GM21576 (cell line): ENCODE data around the gene OAT.

Experiments
- ATAC-seq: cut with Tn5 transposase; IDR thresholded peaks from one replicate; pipeline ENCODE4 v1.9.1; 2021; ENCODE audit warnings: mild to moderate bottlenecking, moderate library complexity; ENCODE audit not compliant: unreplicated experiment

OAT gene

DNA sequence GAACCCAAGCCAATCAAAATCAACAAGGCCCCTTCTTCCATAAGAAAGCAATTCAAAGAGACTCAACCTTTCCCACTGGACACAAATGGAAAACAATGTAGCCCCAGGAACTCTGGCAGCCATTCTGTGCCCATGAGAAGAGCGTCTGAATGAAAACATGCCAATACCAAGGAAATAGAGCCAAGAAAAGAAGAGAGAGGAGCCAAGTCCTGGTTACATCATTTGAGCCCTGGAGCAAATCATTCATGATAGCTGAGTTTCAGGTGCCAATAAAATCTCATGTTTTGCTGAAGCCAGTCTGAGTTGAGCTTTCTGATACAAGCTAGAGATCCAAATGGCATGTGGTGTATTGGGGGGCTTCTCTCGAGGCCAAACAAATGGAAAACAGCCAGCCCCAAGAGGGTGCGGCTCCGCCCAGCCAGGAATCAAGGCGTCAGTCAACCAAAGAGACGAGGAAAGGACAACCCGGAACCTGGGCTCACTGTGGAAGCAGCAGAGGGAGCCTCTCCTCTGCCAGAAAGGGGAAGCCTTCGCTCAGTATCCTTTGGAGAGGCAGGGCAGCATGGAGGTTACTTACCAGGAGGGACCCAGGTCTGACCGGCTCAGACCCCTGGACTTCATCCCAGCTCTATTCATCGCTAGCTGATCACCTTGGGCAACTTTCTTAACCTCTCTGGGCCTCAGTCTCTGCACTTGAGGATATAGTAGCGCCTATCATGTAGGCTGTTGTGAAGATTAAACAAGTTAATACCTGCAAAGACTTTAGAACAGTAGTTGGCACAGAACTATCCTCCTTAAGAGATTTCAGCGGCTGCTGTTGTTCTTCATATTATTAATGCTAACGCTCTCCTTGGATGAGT is 61.8 kb downstream of the OAT start:
- no peak for ATAC-seq

DNA sequence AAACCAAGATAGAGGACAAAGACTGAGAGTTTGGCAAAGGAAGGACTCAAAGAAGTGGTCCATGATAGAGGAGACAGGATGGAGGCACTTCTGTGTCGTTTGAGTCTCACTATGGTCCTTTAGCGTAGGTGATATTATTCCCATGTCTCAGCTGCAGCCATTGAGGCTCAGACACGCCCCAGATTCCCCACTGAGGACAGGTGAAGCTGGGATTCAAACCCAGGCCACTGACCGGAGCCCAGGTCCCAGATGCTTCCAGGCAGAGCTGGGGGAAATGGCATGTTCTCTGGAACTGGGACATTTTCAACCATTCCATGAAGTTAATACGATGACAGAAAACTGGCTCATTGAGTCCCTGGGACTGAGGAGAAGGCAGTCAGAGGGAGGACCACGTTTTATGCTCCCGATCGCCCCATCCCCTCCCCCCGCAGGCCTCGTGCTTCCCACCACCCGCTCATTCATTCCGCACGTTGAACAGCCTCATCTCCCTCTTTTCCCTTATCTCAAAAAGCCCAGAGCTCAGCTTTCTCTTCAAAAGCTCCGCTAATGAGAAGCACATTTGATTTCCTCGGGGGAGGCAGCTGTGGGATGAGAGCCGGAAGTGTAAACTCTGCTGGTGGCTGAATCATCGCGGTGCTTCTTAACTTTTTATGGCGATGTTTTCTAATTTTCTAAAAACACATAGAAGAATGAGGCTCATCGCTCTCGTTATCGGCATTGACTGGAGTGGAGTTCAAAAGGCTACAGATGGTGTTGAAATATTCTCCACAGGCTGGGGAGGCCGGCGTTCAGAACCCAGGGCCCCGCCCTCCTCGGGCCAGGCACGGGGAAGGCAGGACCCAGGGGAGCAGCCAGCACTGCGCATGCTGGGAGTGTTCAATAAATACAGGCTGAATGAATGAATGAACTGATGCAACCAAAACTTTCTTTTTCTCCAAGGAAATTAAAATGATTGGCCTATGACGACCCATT is 64.0 kb downstream of the OAT start:
- ATAC-seq = peak; percentile 52

DNA sequence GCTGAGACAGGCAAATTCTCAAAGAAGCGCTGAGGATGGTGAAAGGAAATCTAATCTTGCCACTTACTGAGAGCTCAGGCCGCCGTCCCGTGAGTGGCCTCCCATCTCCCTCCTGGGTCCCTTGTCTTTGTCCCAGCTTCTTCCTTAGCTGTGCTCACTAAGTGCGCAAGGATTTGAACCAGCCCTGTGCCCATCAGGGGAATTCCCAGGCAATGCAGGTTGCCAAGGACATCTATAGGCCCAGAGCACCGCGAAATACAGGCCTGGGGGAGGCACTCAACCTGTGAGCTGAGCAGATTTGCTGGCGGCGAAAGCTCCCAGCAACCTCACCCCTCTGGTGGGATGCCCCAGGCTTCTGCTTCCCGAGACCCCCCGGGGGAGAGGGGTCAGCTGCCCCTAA is 64.8 kb downstream of the OAT start:
- no peak for ATAC-seq

DNA sequence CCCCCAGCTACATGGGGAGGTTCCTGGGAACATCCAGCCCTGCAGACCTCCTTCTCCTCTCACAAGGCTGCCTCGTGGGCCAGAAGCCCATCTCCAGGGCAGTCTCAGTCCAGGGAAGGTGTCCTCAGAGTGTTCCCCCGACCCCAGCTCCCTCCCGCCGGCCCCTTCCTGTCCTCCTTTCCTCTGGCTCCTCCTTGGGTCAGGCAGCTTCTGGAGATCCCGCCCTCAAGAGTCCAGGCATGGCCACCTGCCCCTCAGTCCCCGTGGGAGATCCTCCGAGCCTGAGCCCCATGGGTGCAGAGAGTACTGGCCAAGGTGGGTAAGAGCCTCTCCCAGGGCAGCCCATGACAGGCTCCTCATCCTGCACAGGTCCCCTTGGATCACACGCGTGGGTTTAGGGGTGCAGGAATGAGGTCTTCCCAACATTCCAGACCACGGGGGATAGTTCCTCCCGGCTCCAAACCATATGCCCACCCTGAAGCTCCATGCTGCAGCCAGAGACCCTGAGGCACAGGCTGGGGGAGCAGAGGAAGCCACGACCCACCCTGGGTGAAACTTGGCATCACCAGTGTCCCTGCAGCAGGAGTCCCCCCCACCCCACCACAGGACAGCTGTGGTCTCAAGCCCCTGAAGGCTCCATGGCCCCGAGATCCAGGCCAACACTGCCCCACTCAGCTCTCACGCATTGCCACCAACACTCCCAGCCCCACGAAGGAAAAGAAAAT is 65.5 kb downstream of the OAT start:
- no peak for ATAC-seq

DNA sequence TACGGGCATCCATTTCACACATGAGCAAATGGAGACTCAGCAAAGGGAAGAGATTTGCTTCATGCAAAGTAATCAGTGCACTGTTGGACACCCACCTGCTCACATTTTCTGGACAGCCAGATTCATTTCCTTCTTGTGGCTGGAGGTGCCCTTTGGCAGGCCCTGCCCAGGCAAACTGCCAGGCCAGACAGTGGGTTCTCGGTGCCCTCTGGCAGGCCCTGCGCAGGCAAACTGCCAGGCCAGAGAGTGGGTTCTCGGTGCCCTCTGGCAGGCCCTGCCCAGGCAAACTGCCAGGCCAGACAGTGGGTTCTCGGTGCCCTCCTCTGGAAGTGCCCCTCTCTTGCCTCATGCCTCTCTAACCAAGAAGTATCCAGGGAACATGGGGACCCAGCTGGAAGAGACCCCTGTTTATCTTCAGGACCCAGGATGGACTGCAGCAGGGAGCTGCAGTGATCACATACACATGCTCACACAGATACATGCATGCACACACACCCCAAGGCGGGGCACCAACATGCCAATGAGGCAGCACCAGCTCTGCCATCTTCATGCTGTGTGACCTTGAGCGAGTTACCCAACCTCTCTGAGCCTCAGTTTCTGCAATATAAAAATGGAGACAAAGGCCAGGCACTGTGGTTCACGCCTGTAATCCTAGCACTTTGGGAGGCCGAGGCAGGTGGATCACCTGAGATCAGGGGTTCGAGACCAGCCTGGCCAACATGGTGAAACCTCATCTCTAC is 67.1 kb downstream of the OAT start:
- ATAC-seq = no peak

DNA sequence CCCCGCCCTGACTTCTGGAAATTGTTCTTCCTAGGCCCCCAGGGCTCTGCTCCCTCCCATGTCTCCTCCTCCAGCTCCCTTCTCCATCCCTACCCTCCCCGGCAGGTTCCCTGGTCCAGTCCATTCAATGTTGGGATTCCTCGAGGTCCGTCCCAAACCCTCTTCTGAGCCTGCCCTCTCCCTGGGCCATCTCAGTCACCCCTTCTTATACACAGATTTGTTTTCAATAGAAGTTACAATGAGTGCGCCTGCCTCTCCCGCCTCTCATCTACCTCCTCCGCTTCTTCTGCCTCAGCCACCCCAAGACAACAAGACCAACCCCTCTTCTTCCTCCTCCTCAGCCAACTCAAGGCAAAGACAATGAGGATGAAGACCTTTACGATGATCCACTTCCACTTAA is 67.9 kb downstream of the OAT start:
- no peak for ATAC-seq

DNA sequence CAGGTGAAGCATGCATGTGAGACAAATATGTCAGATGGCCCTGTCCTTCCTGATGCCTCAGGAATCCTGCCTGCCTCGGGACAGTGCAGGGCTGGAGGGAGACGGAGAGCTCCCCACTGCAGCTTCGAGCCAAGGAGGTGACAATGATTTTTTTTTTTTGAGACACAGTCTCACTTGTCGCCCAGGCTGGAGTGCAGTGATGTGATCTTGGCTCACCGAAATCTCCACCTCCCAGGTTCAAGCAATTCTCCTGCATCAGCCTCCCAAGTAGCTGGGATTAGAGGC is 68.8 kb downstream of the OAT start:
- no peak for ATAC-seq

DNA sequence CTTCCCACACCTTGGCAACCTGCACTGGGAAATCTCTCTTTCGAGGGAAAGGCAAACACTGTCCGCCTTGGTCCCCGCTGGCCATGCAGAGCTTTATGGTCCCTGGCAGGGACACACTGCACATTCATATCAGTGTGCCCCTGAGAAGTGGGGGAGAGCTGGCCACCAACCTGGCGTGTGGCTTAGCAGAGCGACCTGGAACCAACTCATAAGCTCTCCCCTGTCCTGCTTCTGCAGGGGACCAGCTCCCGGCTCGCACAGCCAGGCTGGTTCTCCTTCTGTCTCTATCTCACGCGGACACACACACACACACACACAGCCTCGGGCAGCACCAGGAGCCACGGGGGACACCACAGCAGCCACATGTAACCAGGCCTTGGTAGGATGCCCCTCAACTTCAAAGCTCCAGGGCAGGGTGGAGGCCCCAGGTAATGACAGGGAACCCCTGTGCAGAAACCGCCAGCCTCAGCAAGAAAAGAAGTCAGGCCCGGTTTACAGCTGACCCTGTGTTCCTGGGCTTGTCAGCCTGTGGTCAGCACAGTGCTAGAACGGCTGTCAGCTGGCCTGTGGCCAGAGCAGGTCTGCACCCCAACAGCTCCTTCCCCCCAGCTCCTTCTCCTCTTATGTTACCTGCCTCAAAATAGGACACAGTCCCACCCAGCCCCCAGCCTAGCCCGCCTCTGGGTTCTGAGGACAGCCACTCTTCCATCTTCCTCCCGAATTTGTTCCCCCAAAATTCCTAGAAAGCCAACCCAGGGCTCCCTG is 69.3 kb downstream of the OAT start:
- no peak for ATAC-seq

DNA sequence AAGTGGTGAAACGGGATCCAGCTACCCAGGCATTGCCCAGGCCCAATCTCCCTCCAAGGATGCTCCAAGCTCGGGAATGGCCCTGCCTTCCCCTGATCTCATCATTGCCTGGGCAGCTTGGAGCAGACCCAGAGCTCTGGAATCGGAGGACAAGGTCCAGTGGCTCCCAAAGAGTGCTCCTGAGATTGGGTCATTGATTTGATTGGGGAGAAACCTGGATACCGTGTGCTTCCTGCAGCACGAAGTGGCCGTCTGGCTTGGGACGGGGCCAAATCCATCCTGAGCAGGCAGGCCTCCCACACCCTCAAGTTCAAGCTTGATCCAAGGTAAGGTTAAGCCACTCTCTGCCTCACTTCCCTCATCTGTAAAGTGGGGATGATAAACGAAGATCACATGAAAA is 69.9 kb downstream of the OAT start:
- ATAC-seq = no peak

DNA sequence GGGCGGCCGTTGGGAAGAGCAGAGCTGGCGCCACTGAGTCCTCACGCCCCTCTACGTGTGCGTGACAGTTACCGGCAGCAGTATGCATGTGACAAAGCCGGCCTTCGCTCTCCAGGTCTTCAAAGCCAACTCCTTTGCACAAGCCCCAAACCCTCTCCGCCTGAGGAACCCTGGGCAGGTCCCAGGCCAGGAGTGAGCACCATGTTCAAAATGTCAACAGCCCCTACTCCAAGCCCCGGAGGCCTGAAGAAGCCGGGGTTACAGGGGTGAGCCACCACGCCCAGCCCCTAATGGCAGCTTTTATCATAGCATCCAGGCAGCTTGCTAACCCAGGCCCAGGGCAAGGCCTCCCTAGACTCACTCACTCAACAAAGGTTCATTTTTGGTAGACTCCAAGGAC is 70.8 kb downstream of the OAT start:
- no peak for ATAC-seq
